ENCODE data around the gene SLC26A3.

The SLC26A3 gene

GRCh38 chr7:107746006-107746405 is 57.0 kb downstream of the SLC26A3 start:
- DNase-seq (ENCODE audit: extremely low spot score), result no peak
- CTCF ChIA-PET, result interaction anchor here (0.7 to 2.0 kb wide), 3 partner anchors 10 to 133 kb away, joined by 3 to 7 read pairs (median 6); no protein-coding TSS in a partner anchor
- POLR2A ChIA-PET, result no interaction called here
- TF ChIP-seq, protein P1, sequence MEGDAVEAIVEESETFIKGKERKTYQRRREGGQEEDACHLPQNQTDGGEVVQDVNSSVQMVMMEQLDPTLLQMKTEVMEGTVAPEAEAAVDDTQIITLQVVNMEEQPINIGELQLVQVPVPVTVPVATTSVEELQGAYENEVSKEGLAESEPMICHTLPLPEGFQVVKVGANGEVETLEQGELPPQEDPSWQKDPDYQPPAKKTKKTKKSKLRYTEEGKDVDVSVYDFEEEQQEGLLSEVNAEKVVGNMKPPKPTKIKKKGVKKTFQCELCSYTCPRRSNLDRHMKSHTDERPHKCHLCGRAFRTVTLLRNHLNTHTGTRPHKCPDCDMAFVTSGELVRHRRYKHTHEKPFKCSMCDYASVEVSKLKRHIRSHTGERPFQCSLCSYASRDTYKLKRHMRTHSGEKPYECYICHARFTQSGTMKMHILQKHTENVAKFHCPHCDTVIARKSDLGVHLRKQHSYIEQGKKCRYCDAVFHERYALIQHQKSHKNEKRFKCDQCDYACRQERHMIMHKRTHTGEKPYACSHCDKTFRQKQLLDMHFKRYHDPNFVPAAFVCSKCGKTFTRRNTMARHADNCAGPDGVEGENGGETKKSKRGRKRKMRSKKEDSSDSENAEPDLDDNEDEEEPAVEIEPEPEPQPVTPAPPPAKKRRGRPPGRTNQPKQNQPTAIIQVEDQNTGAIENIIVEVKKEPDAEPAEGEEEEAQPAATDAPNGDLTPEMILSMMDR (IDR thresholded peaks at IDR 0.05; ENCODE audit: control extremely low read depth, extremely low read depth, low read depth, missing control alignments), result no peak

DNA sequence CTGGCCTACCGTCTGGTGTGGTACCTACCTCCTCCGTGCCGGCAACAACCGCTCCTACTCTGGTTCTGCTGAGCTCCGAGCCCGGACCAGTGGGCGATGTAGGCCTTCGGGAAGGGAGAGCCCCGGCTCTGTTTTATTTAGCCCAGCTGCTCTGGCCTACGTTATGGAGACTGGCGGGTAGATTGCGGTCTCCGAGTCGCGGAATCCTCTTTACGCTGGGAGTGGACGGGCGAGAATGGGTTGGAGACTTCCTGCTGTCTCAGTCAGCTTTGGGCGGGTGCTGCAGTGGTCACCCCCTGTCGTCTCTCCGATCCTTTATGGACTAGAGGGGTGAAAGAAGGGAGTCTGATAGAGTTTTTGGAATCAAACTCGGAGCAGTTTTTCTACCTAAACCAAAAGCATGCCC is 58.7 kb downstream of the SLC26A3 start:
- DNase-seq (ENCODE audit: extremely low spot score), result no peak
- CTCF ChIA-PET, result interaction anchor here (1.6 kb wide), 1 partner anchor 401 kb away, joined by 5 read pairs; no protein-coding TSS in a partner anchor
- POLR2A ChIA-PET, result no interaction called here

GRCh38 chr7:107743567-107744344 is 59.3 kb downstream of the SLC26A3 start, which contains the start of gene CBLL1:
Gene CBLL1 (plus strand): TSS chr7:107744142. CDS start chr7:107744164, 22 bp downstream.
- CTCF ChIA-PET, result interaction anchor here (0.7 to 3.4 kb wide), 24 partner anchors 10 to 1007 kb away, joined by 3 to 20 read pairs (median 4); partner anchors contain the start of gene HBP1
- POLR2A ChIA-PET, result interaction anchor here (0.8 to 1.0 kb wide), 2 partner anchors 575 to 912 kb away, joined by 3 to 4 read pairs; partner anchors contain the start of gene HBP1
- TF ChIP-seq, protein P1 (IDR thresholded peaks at IDR 0.05; ENCODE audit: control extremely low read depth, extremely low read depth, low read depth, missing control alignments), result peak; percentile 82
- DNase-seq (ENCODE audit: extremely low spot score), result peak; percentile 91

More for the DNA sequence above, 58.7 kb downstream of the SLC26A3 start:
- TF ChIP-seq, protein P1 (IDR thresholded peaks at IDR 0.05; ENCODE audit: control extremely low read depth, extremely low read depth, low read depth, missing control alignments), result no peak

- TF ChIP-seq, protein P1 (IDR thresholded peaks at IDR 0.05; ENCODE audit: control extremely low read depth, extremely low read depth, low read depth, missing control alignments), result no peak
- POLR2A ChIA-PET, result interaction anchor here (0.8 to 1.0 kb wide), 2 partner anchors 574 to 911 kb away, joined by 3 to 4 read pairs; partner anchors contain the start of gene HBP1
- CTCF ChIA-PET, result interaction anchor here (0.7 to 3.4 kb wide), 24 partner anchors 9 to 1006 kb away, joined by 3 to 20 read pairs (median 4); partner anchors contain the start of gene HBP1
- peak; percentile 46 for DNase-seq (ENCODE audit: extremely low spot score)
Measured at GRCh38 chr7:107742678-107743566, 60.1 kb downstream of the SLC26A3 start.

- CTCF ChIA-PET, result interaction anchor here (1.1 to 4.3 kb wide), 8 partner anchors 9 to 580 kb away, joined by 3 to 32 read pairs (median 4); partner anchors contain the start of gene CBLL1
- DNase-seq (ENCODE audit: extremely low spot score), result no peak
- TF ChIP-seq, protein P1 (IDR thresholded peaks at IDR 0.05; ENCODE audit: control extremely low read depth, extremely low read depth, low read depth, missing control alignments), result no peak
- POLR2A ChIA-PET, result no interaction called here
Measured at GRCh38 chr7:107728276-107728675, 74.7 kb downstream of the SLC26A3 start.

Measured in GM10248 (cell line).